HG03095 (cell line): ENCODE measurements around the gene DNMT3A.

ENCODE experiments used
- ATAC-seq: cut with Tn5 transposase; IDR thresholded peaks from one replicate; pipeline ENCODE4 v1.9.1; 2021; ENCODE audit warnings: moderate library complexity; ENCODE audit not compliant: unreplicated experiment

DNMT3A gene

DNA sequence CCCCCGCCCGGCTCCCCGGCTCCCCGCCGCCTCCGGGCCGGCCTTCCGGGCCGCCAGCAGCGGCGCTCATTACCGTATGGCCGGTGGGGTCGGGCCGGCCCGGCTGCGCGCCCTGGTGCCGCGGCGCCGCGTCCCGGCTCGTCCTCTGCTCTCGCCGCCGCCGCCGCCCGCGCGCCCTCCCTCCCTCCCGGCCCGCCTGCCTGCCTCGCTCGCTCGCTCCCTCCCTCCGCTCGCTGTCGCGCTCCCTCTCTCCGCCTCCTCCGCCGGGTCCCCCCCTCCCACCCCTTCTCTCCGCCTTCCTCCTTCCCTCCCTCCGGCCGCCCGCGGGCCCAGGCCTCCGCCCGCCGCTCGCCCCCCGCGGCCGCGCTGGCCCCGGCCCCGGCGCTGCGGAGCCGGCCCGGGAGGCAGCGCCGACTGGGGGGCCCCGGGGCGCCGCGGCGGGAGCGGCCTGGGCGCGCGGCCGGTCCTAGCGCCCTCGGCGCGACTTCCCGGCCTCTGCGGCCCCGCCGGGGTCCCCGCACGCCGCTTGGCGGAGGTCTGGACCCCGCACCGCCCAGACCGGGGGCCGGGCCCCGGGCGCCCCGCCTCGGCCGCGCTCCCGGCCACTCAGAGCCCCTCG, at the start of gene DNMT3A:
Gene DNMT3A, minus strand, starts transcription at position 173 of the 619 bp plus-strand sequence. CDS start 27,941 bp downstream, outside the sequence.
- peak; percentile 23 for ATAC-seq

DNA sequence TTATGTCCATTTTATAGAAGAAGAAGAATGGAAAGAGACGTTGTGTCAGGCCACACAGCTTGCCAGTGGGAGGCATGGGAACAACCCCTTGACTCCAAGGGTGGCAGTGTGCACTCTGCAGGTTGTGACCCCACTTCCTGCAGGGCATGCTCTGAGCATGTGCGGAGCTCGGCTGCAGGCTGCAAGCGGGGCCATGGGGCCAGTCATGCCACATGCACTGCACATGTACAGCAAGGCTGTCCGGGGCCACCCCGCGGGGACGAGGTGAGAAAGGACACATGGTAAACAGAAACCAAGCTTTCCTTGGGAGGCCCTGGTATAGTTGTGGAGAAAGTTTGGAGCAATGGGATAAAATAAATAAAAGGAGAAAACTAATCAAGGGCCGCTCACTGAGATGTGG, 47.4 kb upstream of the DNMT3A start:
- no peak for ATAC-seq

DNA sequence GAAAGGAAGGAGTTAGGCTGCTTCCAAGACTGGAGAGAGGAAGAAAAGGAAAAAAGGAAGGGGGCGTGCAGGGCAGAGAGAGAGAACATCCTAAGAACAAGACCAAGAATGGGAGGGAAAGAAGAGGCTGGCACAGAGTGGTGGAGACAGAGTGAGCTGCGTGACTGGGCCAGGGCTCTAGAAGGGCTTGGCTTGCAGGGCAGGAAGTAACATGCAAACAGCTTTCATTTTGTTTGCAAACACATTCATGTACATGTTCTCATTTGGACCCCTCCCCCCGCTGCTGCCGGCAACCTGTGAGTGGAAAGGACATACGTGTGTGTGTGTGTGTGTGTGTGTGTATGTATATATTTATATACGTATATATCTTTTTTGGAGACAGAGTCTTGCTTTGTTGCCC, 46.8 kb upstream of the DNMT3A start:
- no peak for ATAC-seq

DNA sequence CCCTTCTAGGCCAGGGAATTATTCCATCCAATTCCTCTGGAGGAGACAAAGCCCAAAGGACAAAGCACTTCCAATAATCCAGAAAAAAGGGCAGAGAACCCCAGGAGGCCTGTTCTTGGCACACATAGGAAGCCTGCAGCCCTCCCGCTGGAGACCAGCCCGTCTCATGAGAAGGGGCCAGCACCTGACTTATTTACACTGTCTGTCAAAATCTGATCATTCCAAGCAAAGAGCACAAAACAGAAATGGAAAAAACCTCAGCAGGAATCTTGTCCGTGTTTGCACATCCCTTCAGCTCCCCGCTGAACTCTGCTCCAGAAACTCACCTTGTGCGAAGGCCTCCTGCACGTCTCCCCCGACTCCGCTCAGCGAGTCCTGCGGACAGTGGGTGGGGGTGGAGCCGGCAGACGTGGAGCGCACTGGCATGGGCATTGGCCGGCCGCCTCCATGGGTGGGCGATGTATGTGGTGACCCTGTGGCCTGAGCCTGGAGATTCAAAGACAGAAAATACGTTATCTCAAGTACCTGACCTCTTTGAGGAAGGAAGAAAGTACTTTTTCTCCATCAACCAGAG, 46.2 kb upstream of the DNMT3A start:
- ATAC-seq = no peak

DNA sequence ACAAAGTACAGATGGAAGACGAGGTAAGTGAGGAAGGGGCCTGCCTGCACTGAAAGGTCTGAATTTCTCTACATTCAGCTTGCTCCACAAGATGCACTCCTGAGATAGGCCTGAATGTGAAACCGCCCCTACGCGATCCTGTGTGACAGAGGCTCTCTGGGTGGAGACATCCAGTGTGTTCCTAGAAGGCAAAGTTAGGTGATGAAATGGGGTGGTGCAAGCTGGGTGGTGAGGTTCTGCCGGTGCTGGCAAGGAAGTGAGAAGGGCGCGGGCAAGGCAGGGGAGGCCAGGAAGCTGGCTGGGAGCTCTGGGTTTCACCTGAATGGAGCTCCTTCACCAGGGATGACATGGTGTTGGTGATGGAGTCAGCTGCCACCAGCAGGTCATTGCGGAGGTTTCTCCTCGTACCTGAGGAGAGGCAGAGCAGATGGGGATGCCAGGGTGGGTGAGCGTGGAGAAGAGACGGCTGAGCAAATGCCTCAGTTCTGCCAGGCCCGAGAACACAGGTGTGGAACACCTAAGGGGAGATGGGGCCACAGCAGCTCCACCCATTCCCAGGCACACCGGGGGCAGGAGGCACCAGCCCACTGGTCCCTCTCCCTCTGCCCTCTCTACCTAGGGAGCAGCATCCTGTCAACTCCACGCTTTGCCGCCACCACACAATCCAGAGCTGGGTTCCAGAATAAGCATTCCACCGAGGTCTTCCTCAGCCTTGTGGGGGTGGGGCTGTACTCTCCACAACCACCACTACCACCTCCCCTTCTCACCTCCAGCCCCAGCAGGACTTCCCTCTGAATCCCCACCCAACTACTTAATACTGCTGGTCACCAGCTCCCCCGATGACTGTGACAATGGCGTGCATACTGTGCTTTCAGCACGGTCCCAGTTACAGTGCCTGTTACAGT, 45.5 kb upstream of the DNMT3A start:
- no peak for ATAC-seq

DNA sequence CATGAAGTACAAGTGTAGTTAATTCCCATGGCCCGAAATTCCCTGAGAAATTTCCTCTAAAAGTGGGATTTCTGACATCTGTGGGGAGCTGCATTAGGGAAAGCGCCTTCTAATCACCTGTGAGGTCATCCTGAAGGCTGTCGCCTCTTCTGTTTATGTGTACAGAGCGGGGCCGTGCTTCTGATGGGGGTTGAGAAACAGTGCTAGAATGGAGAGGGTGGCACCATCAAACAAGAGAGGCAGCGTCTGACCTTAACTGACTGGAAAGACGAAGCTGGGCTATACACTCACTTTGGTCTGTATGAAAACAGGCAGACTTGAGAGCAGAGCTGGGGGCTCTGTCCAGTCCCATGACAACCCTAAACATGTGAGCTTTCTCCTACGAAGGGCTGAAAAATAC, 44.2 kb upstream of the DNMT3A start:
- no peak for ATAC-seq

DNA sequence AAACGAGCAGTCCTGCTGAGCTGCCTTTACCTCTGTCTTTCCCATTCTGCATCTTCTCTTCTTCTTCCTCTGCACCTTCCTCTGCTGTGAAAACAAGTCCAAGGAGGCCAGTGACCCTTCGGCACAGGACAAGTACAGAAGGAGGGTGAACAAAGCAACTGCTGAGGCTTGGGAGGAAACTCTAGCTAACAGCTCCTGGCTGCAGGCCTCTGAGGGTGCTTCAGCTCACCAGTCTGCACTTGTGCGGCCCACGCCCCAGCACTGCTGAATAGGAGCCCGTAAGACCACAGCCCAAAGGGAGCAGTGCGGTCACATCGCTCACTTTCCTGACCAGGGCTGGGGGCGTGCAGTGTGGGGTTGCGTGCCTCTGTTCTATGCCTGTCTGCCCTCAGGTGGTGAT, 42.1 kb upstream of the DNMT3A start:
- ATAC-seq = no peak

DNA sequence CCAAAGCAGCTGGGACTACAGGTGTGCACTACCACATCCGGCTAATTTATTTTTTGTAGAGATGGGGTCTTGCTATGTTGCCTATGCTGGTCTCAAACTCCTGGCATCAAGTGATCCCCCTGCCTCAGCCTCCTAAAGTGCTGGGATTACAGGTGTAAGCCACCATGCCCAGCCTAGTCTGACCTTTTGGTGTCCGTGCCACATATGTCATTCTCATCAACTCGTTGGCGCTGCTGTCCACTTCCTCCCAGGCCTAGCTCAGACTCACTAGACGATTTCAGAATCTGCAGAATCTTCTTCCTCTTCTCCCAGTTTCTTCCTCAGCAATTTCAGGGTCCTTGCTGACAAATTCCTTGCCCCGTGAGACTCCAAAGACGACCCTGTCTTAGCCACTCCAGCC, 39.8 kb upstream of the DNMT3A start:
- no peak for ATAC-seq

DNA sequence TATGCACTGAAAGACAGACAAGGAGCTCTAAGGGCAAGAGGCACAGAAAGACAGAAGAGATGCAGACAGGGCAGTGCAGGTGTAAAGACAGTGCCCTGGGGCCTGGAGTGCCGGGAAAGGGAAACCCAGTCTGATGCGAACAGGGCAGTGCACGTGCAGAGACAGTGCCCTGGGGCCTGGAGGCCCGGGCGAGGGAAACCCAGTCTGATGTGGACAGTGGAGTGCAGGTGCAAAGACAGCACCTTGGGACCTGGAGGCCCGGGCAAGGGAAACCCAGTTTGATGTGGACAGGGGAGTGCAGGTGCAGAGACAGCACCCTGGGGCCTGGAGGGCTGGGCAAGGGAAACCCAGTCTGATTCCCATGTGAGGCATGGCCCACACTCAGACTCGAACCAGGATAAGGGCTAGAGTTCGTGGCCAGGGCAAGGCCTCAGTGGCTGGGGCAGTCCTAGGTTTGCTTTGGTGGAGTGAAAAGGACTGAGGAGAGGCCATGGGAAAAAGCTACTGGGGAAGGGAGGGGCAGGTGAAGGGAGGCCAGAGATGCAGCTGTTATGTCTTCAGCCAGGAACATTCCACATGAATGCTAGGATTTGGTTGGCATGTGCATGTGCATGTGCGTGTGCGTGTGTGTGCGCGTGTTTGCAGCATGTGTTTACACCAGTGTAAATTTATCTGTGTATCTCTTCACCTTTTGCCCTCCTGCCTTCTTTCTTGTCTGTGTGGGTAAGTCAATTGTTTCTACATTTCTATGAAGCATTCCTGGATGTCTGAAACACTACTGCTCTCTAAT, 39.1 kb upstream of the DNMT3A start:
- ATAC-seq = no peak

DNA sequence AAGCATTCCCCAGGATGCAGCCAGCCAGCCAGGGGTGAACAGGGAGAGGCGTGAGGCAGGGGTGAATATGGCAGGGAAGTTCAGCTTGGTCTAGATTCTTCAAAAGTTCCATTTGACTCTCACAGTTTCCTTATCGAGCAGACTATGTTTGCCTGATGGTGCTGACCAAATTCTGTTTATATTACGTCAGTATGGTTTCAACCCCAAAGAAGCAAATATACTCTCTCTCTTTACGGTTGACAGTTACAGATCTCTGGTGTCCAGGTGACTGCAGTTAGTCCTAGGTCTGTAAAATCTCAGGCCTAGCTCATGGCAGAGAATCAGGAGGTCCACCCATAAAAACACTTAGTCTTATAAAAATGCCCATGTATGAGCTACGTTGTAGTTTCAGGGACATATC, 38.3 kb upstream of the DNMT3A start:
- ATAC-seq = no peak

DNA sequence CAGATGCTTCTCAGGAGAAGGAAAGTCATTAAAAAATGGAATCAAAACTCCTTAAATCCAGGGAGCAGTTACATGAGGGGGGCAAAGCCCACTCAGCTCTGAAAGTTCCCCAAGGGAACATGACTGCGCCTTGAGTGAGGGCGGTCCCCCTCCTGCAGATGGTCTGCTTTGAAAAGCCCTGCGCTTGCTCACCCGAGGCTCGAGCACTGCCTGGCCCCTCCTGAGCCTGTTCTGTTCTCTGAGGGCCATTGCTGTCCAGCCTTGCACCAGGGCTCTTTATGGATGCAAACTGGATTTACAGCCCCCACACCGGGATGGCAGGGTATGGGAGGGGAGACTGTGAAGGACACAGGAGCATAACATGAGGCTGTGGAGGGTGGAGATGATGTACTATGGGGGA, 37.8 kb upstream of the DNMT3A start:
- no peak for ATAC-seq

DNA sequence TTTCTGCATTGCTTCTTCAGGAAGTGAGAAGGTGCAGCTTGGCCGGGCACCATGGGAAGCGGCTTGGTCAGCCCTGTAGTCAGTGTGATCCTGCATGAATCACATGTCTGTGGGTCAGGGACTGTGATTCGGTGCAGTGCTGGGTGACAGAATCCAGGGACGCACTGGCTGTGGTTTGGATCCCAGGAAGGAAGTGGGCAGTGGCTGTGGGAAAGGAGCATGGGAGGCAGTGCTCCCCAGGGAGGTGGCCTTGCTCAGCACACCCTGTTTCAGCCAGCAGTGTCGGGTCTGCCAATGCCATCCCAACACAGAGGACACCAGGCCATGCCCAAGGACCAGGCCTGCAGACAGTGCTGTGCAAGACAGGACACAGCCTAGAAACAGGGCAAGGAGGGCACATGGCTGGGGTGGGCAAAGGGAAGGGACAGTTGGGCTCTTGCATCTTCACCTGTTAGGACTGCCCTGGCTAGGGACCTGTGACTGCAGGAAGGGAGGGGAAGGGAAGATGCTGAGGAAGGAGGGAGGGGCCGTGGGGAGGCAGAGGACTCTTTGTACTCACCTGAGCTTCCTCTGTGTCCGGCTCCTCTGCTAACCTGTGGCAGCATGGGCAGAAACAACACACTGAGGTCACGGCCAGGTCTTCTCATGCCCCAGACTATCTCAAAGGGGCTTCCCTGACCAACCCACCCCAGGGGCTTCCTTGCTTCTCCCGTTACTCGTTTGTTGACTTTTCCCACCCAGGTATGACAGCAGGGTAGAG, 37.2 kb upstream of the DNMT3A start:
- no peak for ATAC-seq

DNA sequence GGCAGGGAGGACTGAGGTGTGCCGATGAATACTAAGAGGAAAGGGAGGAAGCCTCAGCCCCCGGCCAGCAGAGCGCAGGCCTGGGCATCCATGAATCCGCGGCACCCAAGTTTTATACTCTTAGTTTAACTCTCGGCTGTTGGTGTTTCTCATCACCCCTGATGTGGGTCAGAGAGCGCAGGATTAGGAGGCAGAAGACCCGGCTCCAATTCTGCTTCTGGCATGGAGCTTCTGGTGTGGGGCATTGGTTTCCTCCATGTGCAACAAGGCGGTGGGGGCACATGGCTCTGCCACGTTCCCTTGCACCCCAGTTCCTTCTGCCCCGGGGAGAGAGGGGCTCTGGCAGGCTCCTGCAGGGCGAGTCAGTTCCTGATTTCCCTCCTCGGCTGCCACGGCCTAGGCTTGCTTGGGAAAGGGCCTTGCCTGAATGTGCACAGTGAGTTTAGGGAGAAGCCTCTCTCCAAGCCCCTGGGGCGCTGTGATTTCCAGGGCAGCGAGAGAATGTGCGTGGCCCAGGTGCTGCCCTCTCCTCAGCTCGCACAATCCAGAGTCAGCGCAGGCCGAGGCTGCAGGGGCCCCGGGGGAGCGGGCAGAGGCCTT, 36.2 kb upstream of the DNMT3A start:
- no peak for ATAC-seq

DNA sequence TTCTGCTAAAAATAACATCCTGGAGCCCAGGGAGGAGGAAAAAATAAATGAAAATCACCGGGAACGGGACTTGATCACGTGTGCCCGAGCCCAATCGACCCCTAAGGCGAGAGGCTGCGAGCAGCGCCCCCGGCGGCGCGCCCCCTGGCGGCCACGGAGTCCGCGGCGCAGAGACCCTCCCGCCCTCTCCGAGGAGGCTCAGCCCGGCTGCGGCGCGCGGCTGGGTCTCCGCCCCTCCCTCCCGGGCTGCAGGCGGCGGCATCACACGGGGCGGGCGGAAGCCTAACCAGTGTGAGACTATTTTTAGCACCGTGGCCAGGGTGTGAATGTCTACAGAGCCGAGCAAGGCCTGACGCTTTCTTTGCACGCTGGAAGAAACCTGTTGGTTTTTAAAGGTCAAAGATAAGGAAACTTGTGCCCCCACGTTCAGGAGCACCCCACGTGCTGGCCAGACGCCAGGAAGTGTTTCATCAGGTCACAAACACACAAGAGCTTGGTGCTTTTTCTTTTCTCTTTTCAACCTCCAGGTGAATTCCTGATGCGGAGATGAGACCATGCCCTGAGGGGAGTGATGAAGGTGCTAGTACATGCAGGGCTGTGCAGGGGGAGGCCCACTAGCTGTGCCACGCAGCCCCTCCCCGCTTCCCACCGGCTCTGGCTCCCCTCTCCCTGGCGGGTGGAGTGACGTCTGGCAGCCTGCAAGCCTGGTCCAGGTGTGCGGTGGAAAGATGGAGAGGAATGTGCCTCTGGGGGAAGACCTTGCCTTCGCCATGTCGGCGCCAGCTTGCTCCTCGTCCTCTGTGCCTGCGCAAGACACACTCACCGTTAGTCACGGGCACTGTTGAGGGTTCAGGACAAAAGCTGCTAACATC, 35.3 kb upstream of the DNMT3A start:
- peak; percentile 91 for ATAC-seq

DNA sequence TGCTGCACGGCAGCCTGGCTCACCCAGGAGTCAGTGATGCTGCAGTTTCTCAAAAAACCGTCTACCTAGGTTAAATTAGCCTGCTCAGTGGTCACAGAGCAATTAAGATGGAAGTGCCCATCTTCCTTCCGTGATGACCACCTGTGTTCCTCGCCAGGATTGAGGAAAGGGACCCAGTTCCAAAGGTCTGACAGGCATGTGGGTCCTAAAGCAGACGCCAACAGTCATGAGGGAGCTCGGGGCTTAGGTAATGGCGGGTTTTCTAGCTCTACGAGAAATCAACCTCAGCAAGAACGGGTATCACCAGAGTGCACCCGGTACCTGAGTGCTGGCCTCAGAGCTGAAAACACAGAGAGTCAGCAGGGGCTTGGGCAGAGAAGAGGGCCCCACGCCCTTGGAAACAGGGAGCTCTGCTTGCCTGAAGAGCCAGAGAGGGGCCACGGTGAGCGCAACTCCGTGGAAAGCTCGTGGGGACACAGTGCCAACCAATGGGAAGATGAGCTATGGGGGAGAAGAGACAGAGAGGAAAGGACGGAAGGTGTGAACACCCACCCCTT, 34.3 kb upstream of the DNMT3A start:
- no peak for ATAC-seq

DNA sequence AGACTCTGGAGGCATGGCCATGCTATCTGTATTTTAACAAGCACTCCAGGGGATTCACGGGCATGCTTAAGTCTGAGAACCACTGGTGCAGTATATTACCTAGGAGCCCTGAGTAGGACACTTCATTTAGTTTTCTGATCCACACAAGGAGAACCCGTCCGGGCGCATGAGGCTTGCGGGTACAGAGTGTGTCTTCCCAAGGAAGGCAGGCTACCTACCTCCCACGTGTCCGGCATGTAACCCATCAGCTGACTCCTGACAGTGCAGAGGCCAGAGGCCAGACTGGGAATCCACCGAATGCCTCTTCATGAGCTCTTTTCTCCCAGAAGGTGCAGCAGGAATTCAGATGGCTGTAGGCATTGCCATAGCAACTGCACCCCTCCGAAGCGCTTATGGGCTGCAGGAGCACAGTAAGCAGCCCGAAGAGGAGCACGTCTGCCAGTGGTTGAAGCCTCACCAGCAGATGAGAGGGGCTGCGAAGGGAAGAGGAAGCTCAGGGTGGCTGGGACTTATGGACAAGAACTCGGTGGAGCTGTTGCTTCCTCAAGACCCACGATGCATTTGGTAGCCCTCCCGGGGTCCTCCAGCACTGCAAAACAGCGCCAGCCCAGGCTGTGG, 33.8 kb upstream of the DNMT3A start:
- no peak for ATAC-seq

DNA sequence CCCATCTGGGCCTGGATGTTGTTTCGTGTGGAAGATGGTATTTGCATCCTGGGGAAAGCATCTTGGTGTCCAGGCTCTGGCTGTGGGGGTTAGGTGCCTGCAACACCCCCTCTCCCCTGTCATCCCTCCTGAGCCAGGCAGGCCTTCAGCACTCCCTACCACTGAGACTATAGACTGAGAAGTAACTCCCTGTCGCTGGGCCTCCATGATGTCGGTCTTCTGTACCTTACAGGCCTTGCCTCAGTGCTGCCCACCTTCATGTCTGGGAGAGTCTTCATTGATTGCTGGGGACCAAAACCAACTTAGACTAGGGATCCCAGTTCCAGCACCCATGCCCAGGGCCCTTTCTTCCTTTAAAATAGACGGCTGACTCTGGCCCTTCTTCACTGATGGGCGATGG, 33.1 kb upstream of the DNMT3A start:
- no peak for ATAC-seq

DNA sequence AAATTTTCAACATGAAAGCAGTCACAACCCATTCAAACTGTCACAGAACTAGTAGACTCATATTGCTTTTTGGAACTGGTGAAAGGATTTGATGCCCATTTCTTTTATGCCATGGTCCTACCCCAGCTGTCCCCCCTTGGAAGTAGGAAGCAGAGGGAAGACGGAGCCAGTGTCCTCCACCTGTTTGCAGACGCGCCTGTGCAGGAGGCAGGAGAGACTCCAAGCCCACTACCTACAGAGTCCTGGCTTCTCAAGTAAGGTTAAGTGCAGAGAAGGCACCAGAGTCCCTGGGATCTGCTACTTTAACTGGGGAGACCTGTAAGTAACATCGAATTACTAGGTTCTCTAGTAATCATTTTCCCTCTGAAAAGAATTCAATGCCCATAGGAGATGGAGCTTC, 32.7 kb upstream of the DNMT3A start:
- ATAC-seq = no peak
